SK-N-SH (cell line): Measurements from ENCODE around the gene MARCHF10.

Experiments used
- GATA2 ChIP-seq: sonication (generic); formaldehyde crosslinking; IDR thresholded peaks from 2 replicates; pipeline ENCODE4 v1.5.0; 2020; ENCODE audit warnings: mild to moderate bottlenecking, missing genetic modification reagents
- NRF1 ChIP-seq: IDR thresholded peaks from 2 replicates; pipeline ENCODE4 v1.6.1; 2012; ENCODE audit warnings: low read depth, mild to moderate bottlenecking, low read length
- POLR2AphosphoS5 ChIP-seq: IDR thresholded peaks from 2 replicates; pipeline ENCODE4 v1.6.1; 2012; ENCODE audit warnings: low read depth, low read length
- TF ChIP-seq, protein P1 (sequence below): IDR thresholded peaks from 2 replicates; pipeline ENCODE4 v1.4.0; 2012; ENCODE audit warnings: low read depth

- no peak for TF ChIP-seq POLR2AphosphoS5
- TF ChIP-seq GATA2 (CRISPR knock-in tag): no peak
- TF ChIP-seq, protein P1, sequence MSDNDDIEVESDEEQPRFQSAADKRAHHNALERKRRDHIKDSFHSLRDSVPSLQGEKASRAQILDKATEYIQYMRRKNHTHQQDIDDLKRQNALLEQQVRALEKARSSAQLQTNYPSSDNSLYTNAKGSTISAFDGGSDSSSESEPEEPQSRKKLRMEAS: no peak
- no peak for TF ChIP-seq NRF1
Observed at GRCh38 chr17:62660629-62661118, 147.4 kb downstream of the MARCHF10 start.
